HepG2 (cell line): ENCODE results near the gene CALML4. TPM values are rescaled to one million over a fixed set of nuclear protein-coding genes. Genes with fewer than 3 reads are reported as not detected.
A peak's percentile ranks its signal among the peaks of the same experiment; 100 is the strongest.

Experiments
- ATF7 ChIP-seq, 2 experiments: fragments of 450-650 bp in 1 of 2; sonication (generic) in 1 of 2; formaldehyde crosslinking in 1 of 2; IDR thresholded peaks; 2 replicates each; pipeline versions ENCODE4 v1.4.0 to v1.6.1; 2016 to 2020; ENCODE audit warnings: antibody characterized with exemption in 1 of 2, mild to moderate bottlenecking in 1 of 2, missing genetic modification reagents in 1 of 2
- CENPX ChIP-seq: sonication (generic); formaldehyde crosslinking; IDR thresholded peaks from 2 replicates; pipeline ENCODE4 v1.9.0; 2021; ENCODE audit warnings: mild to moderate bottlenecking, missing genetic modification reagents, moderate library complexity
- ELF3 ChIP-seq: IDR thresholded peaks from 2 replicates; pipeline ENCODE4 v1.6.1; 2016; ENCODE audit warnings: missing genetic modification reagents, missing compliant biosample characterization
- IKZF5 ChIP-seq: IDR thresholded peaks from 2 replicates; pipeline ENCODE4 v1.6.1; 2018; ENCODE audit warnings: missing genetic modification reagents, mild to moderate bottlenecking, missing compliant biosample characterization
- KAT7 ChIP-seq: IDR thresholded peaks from 2 replicates; pipeline ENCODE4 v1.6.1; 2018; ENCODE audit warnings: borderline replicate concordance, missing compliant biosample characterization
- KDM3A ChIP-seq: IDR thresholded peaks from 2 replicates; pipeline ENCODE4 v1.6.1; 2018; ENCODE audit warnings: low read depth, missing compliant biosample characterization
- MBNL3 ChIP-seq: fragments of 250-450 bp; sonication (Bioruptor Pico); conservative IDR thresholded peaks from 2 replicates; pipeline ENCODE4 v1.8.0; 2022; ENCODE audit warnings: mild to moderate bottlenecking, inconsistent platforms
- MED8 ChIP-seq: sonication (generic); formaldehyde crosslinking; IDR thresholded peaks from 2 replicates; pipeline ENCODE4 v1.8.1; 2023; ENCODE audit warnings: mild to moderate bottlenecking, missing genetic modification reagents; ENCODE audit not compliant: insufficient replicate concordance
- MTA3 ChIP-seq: sonication (generic); formaldehyde crosslinking; IDR thresholded peaks from 2 replicates; pipeline ENCODE4 v1.4.0; 2020; ENCODE audit warnings: missing genetic modification reagents
- POLR2AphosphoS2 ChIP-seq: IDR thresholded peaks from 2 replicates; pipeline ENCODE4 v1.6.1; 2011; ENCODE audit warnings: low read depth, low read length, improper control_type of control experiment
- PREB ChIP-seq: sonication (generic); formaldehyde crosslinking; IDR thresholded peaks from 2 replicates; pipeline ENCODE4 v1.4.0; 2020; ENCODE audit warnings: missing genetic modification reagents
- PRPF4 ChIP-seq: fragments of 200-400 bp; formaldehyde crosslinking; IDR thresholded peaks from 2 replicates; pipeline ENCODE4 v1.6.1; 2016; ENCODE audit warnings: low read length, low read depth; ENCODE audit not compliant: poor library complexity, severe bottlenecking
- RBFOX2 ChIP-seq: fragments of 200-400 bp; formaldehyde crosslinking; IDR thresholded peaks from 2 replicates; pipeline ENCODE4 v1.6.1; 2017; ENCODE audit warnings: low read depth, mild to moderate bottlenecking, low read length
- TAF1 ChIP-seq: sonication (generic); formaldehyde crosslinking; IDR thresholded peaks from 2 replicates; pipeline ENCODE4 v1.4.0; 2020; ENCODE audit warnings: missing genetic modification reagents
- TEF ChIP-seq: sonication (generic); formaldehyde crosslinking; IDR thresholded peaks from 2 replicates; pipeline ENCODE4 v1.5.0; 2020; ENCODE audit warnings: missing genetic modification reagents
- ZBTB25 ChIP-seq: IDR thresholded peaks from 2 replicates; pipeline ENCODE4 v1.6.1; 2018; ENCODE audit warnings: missing genetic modification reagents
- ZKSCAN5 ChIP-seq: sonication (generic); formaldehyde crosslinking; IDR thresholded peaks from 2 replicates; pipeline ENCODE4 v1.5.1; 2020; ENCODE audit warnings: mild to moderate bottlenecking, missing genetic modification reagents
- ZNF225 ChIP-seq: sonication (generic); formaldehyde crosslinking; IDR thresholded peaks from 2 replicates; pipeline ENCODE4 v1.4.0; 2020; ENCODE audit warnings: mild to moderate bottlenecking, missing genetic modification reagents
- ZNF235 ChIP-seq: sonication (generic); formaldehyde crosslinking; IDR thresholded peaks from 2 replicates; pipeline ENCODE4 v1.8.1; 2023; ENCODE audit warnings: mild to moderate bottlenecking, missing genetic modification reagents, borderline replicate concordance
- ZNF430 ChIP-seq: sonication (generic); formaldehyde crosslinking; IDR thresholded peaks from 2 replicates; pipeline ENCODE4 v1.9.0; 2021; ENCODE audit warnings: mild to moderate bottlenecking, missing genetic modification reagents
- ZNF496 ChIP-seq: sonication (generic); formaldehyde crosslinking; IDR thresholded peaks from 2 replicates; pipeline ENCODE4 v1.8.1; 2023; ENCODE audit warnings: mild to moderate bottlenecking, moderate library complexity, missing genetic modification reagents; ENCODE audit not compliant: insufficient replicate concordance
- ZNF562 ChIP-seq: sonication (generic); formaldehyde crosslinking; IDR thresholded peaks from 2 replicates; pipeline ENCODE4 v1.8.0; 2022; ENCODE audit warnings: missing genetic modification reagents, borderline replicate concordance
- ZNF780A ChIP-seq: sonication (generic); formaldehyde crosslinking; IDR thresholded peaks from 2 replicates; pipeline ENCODE4 v1.8.0; 2022; ENCODE audit warnings: mild to moderate bottlenecking, missing genetic modification reagents, moderate library complexity
- ZNF879 ChIP-seq: sonication (generic); formaldehyde crosslinking; IDR thresholded peaks from 2 replicates; pipeline ENCODE4 v1.8.1; 2023; ENCODE audit warnings: missing genetic modification reagents
- ZSCAN25 ChIP-seq: sonication (generic); formaldehyde crosslinking; IDR thresholded peaks from 2 replicates; pipeline ENCODE4 v1.8.0; 2022; ENCODE audit warnings: mild to moderate bottlenecking, missing genetic modification reagents
- polyA plus RNA-seq, 8 experiments: library from polyadenylated mRNA; depleted of rRNA in 3 of 8; stranded (reverse) in 7 of 8; unstranded in 1 of 8; fragments of >200 nt; fragmentation: Illumina TruSeq in 4 of 8; extraction: Trizol in 4 of 8; gene quantifications; 2 replicates each; pipeline versions ENCODE4 v1.2.1 to v1.2.3, GENCODE V29; 2011 to 2016; ENCODE audit warnings: low read depth in 4 of 8, missing spikeins in 1 of 8, mixed read lengths in 1 of 8; ENCODE audit not compliant: insufficient read depth in 1 of 8
- total RNA-seq, 5 experiments: library from RNA; depleted of rRNA; stranded (reverse); fragments of >200 nt; fragmentation: Illumina TruSeq; extraction: Trizol; gene quantifications; 2 replicates each; pipeline ENCODE4 v1.2.3, GENCODE V29; 2016; ENCODE audit warnings: low read depth in 1 of 5

CALML4 gene
- total and polyA plus RNA-seq, 2 of the 13 experiments (the other 11 are each of a cell fraction or from before 2014, with no cell fraction given), result 3.6 to 8.7 TPM

- TF ChIP-seq KAT7 (CRISPR knock-in tag) (no peak; the same call in 1 of the 2 replicates), ZNF235 (CRISPR knock-in tag) (peak; percentile 87; the same call in 1 of the 2 replicates), MED8 (CRISPR knock-in tag) (peak; percentile 61), CENPX (CRISPR knock-in tag) (no peak), PREB (CRISPR knock-in tag) (no peak), ZNF780A (no peak), POLR2AphosphoS2 (no peak), ATF7 (IDR thresholded peaks at IDR 0.05) (no peak), ATF7 (CRISPR knock-in tag; IDR thresholded peaks at IDR 0.05) (no peak), ZNF430 (no peak), ELF3 (CRISPR knock-in tag) (peak; percentile 57), MTA3 (no peak), ZBTB25 (CRISPR knock-in tag) (no peak), IKZF5 (CRISPR knock-in tag) (peak; percentile 45; the same call in 1 of the 2 replicates), ZNF879 (CRISPR knock-in tag) (peak; percentile 66; the same call in 1 of the 2 replicates), ZNF225 (CRISPR knock-in tag) (peak; percentile 44; the same call in 1 of the 2 replicates), ZSCAN25 (CRISPR knock-in tag) (peak; percentile 52; the same call in 1 of the 2 replicates), PRPF4 (no peak), ZKSCAN5 (CRISPR knock-in tag) (no peak), RBFOX2 (peak; percentile 88), TAF1 (CRISPR knock-in tag) (peak; percentile 43), ZNF496 (no peak), MBNL3 (no peak), KDM3A (no peak), TEF (CRISPR knock-in tag) (peak; percentile 44; the same call in 1 of the 2 replicates), ZNF562 (CRISPR knock-in tag) (no peak)
These were observed 24.4 kb upstream of the CALML4 start, which contains the start of gene CLN6 (continued) for GRCh38 chr15:68229386-68230156.
